ENCODE results near the gene SLC25A47. TPM values are rescaled to one million over a fixed set of nuclear protein-coding genes. Genes with fewer than 3 reads are reported as not detected.

The SLC25A47 gene
- total RNA-seq, 1 experiment from 2014 or later, result not detected

GRCh38 chr14:100283984-100284881 is 38.9 kb upstream of the SLC25A47 start:
- H3K27ac ChIP-seq (ENCODE audit: low read length), result peak overlapping the region; percentile 29; the same call in 1 of the 2 replicates

More at GRCh38 chr14:100283984-100284881, 38.9 kb upstream of the SLC25A47 start:
- ATAC-seq (peak; percentile 2; the same call in 1 of the 2 replicates), DNase-seq (ENCODE audit: low read depth, low spot score) (no peak)
- intact Hi-C loops (cut with micrococcal nuclease; ENCODE audit: unreplicated experiment) (no loop called here), in situ Hi-C loops (cut with HindIII; ENCODE audit: low pct_unique_long_range_greater_than_20kb, low sequenced_read_pairs) (no loop called here)
- Histone ChIP-seq H3K9me3 (ENCODE audit: control insufficient read depth, insufficient read depth, low read depth, low read length) (no peaks in the 10 kb centered on the region), H3K4me3 (ENCODE audit: low read depth in 2 of 2, low read length in 2 of 2) (peak overlapping the region; percentile 51 to 63), H3K4me1 (ENCODE audit: control insufficient read depth, insufficient read depth, low read length) (peaks cover 45% of the 10 kb centered on the region), H3K27me3 (ENCODE audit: control insufficient read depth, insufficient read depth, low read length) (no peaks in the 10 kb centered on the region), H3K36me3 (ENCODE audit: control insufficient read depth, insufficient read depth, low read length) (no peaks in the 10 kb centered on the region)
- no TSS peak for BruUV-seq (replicated peaks)
- TF ChIP-seq CTCF (IDR thresholded peaks at IDR 0.05), result no peak
- TF ChIP-seq SIN3A (IDR thresholded peaks at IDR 0.05; ENCODE audit: borderline replicate concordance, insufficient read depth, low read depth, low read length), result no peak
- no peak for TF ChIP-seq POLR2AphosphoS5 (IDR thresholded peaks at IDR 0.05; ENCODE audit: low read depth, low read length)
- no peak for TF ChIP-seq REST (IDR thresholded peaks at IDR 0.05; ENCODE audit: insufficient read depth in 1 of 2, low read depth in 2 of 2, low read length in 1 of 2)
- no peak for TF ChIP-seq TCF7L2 (IDR thresholded peaks at IDR 0.05; ENCODE audit: low read depth, low read length)
- ChIA-PET CTCF (no interaction called here), POLR2A (interaction anchor here (0.5 to 0.6 kb wide), 2 partner anchors 24 to 58 kb away, joined by 3 to 17 read pairs; no protein-coding TSS in a partner anchor)
